ENCODE measurements around the gene DCAF12L1.

Gene DCAF12L1

GRCh38 chrX:126552313-126553022 is at the start of gene DCAF12L1:
Gene DCAF12L1 (minus strand): TSS chrX:126552814. CDS start chrX:126552608, 206 bp downstream.
- no peaks in the 10 kb centered on the region for H3K9me3 Mint-ChIP-seq
- H3K27me3 Mint-ChIP-seq: no peaks in the 10 kb centered on the region
- no peak within 1 kb of the TSS for H3K27ac Mint-ChIP-seq
- H3K4me3 Mint-ChIP-seq: no peak within 1 kb of the TSS
- ATAC-seq: no peak
- no peaks in the 10 kb centered on the region for H3K36me3 Mint-ChIP-seq
- no peaks in the 10 kb centered on the region for H3K4me1 Mint-ChIP-seq

GRCh38 chrX:126580877-126581276 is 28.3 kb upstream of the DCAF12L1 start:
- no peaks in the 10 kb centered on the region for H3K27me3 Mint-ChIP-seq
- no peak overlapping the region for H3K27ac Mint-ChIP-seq
- no peaks in the 10 kb centered on the region for H3K36me3 Mint-ChIP-seq
- H3K9me3 Mint-ChIP-seq: no peaks in the 10 kb centered on the region
- H3K4me1 Mint-ChIP-seq: no peaks in the 10 kb centered on the region
- no peak for ATAC-seq
- no peak overlapping the region for H3K4me3 Mint-ChIP-seq

GRCh38 chrX:126575911-126576310 is 23.3 kb upstream of the DCAF12L1 start:
- Mint-ChIP-seq H3K27me3 (no peaks in the 10 kb centered on the region), H3K4me1 (no peaks in the 10 kb centered on the region), H3K27ac (no peak overlapping the region), H3K4me3 (no peak overlapping the region), H3K36me3 (no peaks in the 10 kb centered on the region), H3K9me3 (no peaks in the 10 kb centered on the region)
- ATAC-seq: no peak

DNA sequence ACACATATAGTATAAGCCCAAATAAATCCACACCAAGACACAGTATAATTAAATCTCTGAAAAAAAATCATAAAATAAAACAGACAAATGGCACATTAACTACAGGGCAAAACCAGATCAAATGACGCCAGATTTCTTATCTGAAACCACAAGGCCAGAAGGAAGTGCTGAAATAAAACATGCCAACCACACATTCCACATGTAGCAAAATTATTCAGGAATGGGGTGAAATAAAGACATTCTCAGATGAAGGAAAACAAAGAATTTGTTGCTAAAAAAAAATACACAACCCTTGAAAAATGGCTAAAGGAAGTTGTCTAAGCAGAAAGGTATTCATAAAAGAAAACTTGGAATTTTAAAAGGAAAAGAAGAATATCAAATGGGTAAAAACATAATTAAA is 4.5 kb upstream of the DCAF12L1 start:
- ATAC-seq: no peak

GRCh38 chrX:126551725-126552312 is 795 bp downstream of the DCAF12L1 start:
- ATAC-seq: no peak
- Mint-ChIP-seq H3K4me1 (no peaks in the 10 kb centered on the region), H3K27me3 (no peaks in the 10 kb centered on the region), H3K4me3 (no peak overlapping the region), H3K27ac (no peak overlapping the region), H3K36me3 (no peaks in the 10 kb centered on the region), H3K9me3 (no peaks in the 10 kb centered on the region)

More for the DNA sequence above, 4.5 kb upstream of the DCAF12L1 start:
- H3K27me3 Mint-ChIP-seq: no peaks in the 10 kb centered on the region
- H3K27ac Mint-ChIP-seq: no peak overlapping the region
- no peaks in the 10 kb centered on the region for H3K36me3 Mint-ChIP-seq
- no peak overlapping the region for H3K4me3 Mint-ChIP-seq
- H3K9me3 Mint-ChIP-seq: no peaks in the 10 kb centered on the region
- H3K4me1 Mint-ChIP-seq: no peaks in the 10 kb centered on the region

DNA sequence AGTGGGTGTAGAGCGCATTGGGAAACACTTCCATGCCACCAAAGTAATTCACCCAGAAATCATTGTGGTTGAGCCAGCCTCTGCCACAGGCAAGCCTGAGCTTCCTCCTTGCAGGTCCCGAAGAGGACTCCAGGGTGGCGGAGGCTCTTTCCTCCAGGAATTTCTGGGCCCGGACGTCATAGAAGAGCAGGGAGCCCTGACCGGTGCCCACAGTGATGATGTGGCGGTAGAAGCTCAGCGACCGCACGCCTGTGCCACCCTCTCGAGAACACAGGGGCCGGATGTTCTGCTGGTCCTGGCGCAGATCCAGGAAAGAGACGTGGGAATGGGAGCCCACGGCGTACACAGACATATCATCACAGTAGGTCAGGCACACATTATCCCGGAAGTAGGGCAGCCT is 1.3 kb downstream of the DCAF12L1 start:
- ATAC-seq: no peak
- H3K27ac Mint-ChIP-seq: no peak overlapping the region
- H3K4me3 Mint-ChIP-seq: no peak overlapping the region
- no peaks in the 10 kb centered on the region for H3K27me3 Mint-ChIP-seq
- no peaks in the 10 kb centered on the region for H3K36me3 Mint-ChIP-seq
- H3K9me3 Mint-ChIP-seq: no peaks in the 10 kb centered on the region
- no peaks in the 10 kb centered on the region for H3K4me1 Mint-ChIP-seq

- ATAC-seq: no peak
- Mint-ChIP-seq H3K9me3 (no peaks in the 10 kb centered on the region), H3K4me3 (no peak overlapping the region), H3K27ac (no peak overlapping the region), H3K4me1 (no peaks in the 10 kb centered on the region), H3K27me3 (no peaks in the 10 kb centered on the region), H3K36me3 (no peaks in the 10 kb centered on the region)
Observed at GRCh38 chrX:126550816-126551215, 1.8 kb downstream of the DCAF12L1 start.

DNA sequence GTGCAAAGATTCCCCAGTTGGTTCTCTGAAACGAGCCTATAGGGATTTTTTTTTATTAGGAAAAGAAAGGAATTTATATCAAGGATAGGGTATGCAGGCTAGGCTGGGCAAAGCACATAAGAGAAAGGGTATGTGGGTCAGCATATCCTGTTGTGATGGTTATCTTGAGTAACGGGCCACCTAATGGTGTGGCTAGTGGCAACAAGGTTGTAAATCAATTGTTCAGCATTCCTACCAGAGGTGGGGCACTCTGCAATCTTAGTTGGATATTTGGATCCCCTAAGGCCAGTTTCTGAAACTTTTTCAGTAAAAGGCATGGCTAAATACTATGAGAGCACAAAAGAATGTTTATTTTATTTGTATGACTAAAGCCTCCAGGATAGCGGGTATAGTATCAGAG is 42.7 kb downstream of the DCAF12L1 start:
- Mint-ChIP-seq H3K4me1 (no peaks in the 10 kb centered on the region), H3K27ac (no peak overlapping the region), H3K36me3 (no peaks in the 10 kb centered on the region), H3K27me3 (no peaks in the 10 kb centered on the region), H3K9me3 (no peaks in the 10 kb centered on the region), H3K4me3 (no peak overlapping the region)
- no peak for ATAC-seq

All from stimulated activated memory B cell treated with anti-CD40 and anti-IgM and Interleukin-4, amounts not matched to agents 10 μg/mL and 1 μg/mL and 100 μg/mL, for 72 hours (primary cell).